GM13977 (cell line): Measurements from ENCODE around the gene APBB2.

Experiments used
- DNase-seq: peaks from one replicate; pipeline ENCODE4 v3.0.0; 2012; ENCODE audit warnings: low spot score
- CTCF ChIP-seq: IDR thresholded peaks from 2 replicates; pipeline ENCODE4 v1.5.1; 2012; ENCODE audit warnings: mild to moderate bottlenecking, control low read depth; ENCODE audit not compliant: insufficient read depth; ENCODE audit errors: extremely low read depth, missing control alignments
- in situ Hi-C: fragments of 300-500 bp; cut with MboI; formaldehyde crosslinking; loops from one replicate; pipeline ENCODE4 v1.12.0; 2022; ENCODE audit warnings: low sequenced_read_pairs, low pct_unique_long_range_greater_than_20kb, mixed read lengths, inconsistent platforms; ENCODE audit not compliant: unreplicated experiment

Gene APBB2

DNA sequence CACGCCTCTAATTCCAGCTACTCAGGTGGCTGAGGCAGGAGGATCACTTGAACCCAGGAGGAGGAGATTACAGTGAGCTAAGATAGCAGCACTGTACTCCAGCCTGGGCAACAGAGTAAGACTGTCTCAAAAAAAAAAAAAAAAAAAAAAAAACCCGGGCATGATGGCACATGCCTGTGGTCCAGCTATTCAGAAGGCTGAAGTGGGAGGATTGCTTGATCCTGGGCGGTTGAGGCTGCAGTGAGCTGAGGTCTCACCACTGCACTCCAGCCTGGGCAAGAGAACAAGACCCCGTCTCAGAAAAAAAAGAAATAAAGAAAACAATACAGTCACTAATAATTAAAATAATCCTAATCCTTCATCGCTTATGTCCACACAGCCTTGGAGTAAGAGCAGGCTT lies 68.1 kb downstream of the APBB2 start:
- in situ Hi-C loops, result no loop called here
- no peak for DNase-seq
- TF ChIP-seq CTCF, result no peak

DNA sequence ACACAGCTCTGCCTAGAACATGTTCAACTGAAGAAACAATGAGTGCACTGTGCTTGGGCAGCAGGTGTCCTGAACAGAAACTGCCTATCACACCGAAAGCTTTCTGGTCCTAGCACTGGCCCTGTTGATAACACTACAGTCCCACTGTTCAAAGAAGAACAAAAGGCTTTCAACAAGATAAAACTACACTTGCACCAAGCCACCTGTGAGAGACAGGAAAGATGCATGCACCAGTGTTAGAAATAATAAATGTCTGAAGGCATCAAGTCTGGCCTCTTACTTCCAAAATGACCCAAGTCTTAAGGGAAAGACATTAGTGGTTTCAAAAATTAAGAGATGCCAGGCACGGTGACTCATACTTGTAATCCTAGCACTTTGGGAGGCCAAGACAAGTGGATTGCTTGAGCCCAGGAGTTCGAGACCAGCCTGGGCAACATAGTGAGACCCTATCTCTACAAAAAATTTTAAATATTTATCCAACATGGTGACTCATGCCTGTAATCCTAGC lies 68.7 kb downstream of the APBB2 start:
- DNase-seq, result no peak
- TF ChIP-seq CTCF, result no peak
- in situ Hi-C loops, result no loop called here

DNA sequence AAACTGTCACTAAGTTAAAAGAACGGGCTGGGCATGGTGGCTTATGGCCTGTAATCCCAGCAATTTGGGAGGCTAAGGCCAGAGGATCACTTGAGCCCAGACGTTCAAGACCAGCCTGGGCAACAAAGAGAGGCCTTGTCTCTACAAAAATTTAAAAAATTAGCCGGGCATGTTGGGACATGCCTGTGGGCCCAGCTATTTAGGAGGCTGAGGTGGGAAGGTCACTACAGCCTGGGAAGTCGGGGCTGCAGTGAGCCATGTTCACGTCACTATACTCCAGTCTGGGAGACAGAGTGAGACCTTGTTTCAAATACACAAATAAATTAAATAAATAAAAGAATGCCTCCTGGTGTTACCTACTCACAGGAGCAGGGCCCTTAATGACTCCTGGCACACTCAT lies 69.5 kb downstream of the APBB2 start:
- TF ChIP-seq CTCF, result no peak
- in situ Hi-C loops, result no loop called here
- no peak for DNase-seq

DNA sequence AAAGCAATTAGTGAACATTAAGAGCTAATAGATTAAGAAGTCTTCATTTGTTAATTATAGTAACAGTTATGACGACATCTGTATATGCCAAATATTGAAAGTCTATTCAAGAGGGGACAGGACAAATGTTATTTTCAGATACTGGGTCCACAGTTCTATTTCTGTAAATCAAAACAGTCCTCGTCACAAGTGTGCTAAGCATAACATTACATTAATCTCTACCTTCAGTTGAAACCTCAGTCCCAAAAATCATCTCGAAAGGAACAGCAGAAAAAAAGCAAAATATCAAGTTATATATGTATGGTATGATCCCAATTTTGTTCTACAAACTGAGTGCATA lies 70.3 kb downstream of the APBB2 start:
- TF ChIP-seq CTCF, result no peak
- DNase-seq, result no peak
- in situ Hi-C loops, result no loop called here

- DNase-seq, result no peak
- in situ Hi-C loops, result no loop called here
Observed at GRCh38 chr4:41143311-41144039, 70.9 kb downstream of the APBB2 start.

More at GRCh38 chr4:41143311-41144039, 70.9 kb downstream of the APBB2 start:
- TF ChIP-seq CTCF, result no peak
